Hematopoietic multipotent progenitor cell treated with erythropoietin and hydrocortisone succinate and interleukin-3 and kit ligand, for 15 days (in vitro differentiated cells): ENCODE results near the gene PLEKHH2.

Experiments used
- DNase-seq: peaks from one replicate; pipeline ENCODE4 v3.0.0-alpha.2; 2015; ENCODE audit warnings: low spot score

Gene PLEKHH2

GRCh38 chr2:43763091-43763490, 126.0 kb downstream of the PLEKHH2 start:
- DNase-seq, result no peak

GRCh38 chr2:43764086-43764705, 127.1 kb downstream of the PLEKHH2 start:
- no peak for DNase-seq

GRCh38 chr2:43766006-43766405, 128.9 kb downstream of the PLEKHH2 start:
- no peak for DNase-seq

- DNase-seq, result peak; percentile 90
Measured at GRCh38 chr2:43773876-43774613, 137.0 kb downstream of the PLEKHH2 start, which contains the start of gene DYNC2LI1. Gene DYNC2LI1 (plus strand): TSS chr2:43774039. CDS start chr2:43774139, 100 bp downstream.

GRCh38 chr2:43774617-43775016, 137.6 kb downstream of the PLEKHH2 start:
- no peak for DNase-seq

GRCh38 chr2:43776324-43776723, 139.3 kb downstream of the PLEKHH2 start:
- no peak for DNase-seq

GRCh38 chr2:43777306-43777926, 140.4 kb downstream of the PLEKHH2 start:
- DNase-seq, result no peak

- no peak for DNase-seq
Measured at GRCh38 chr2:43778233-43778632, 141.2 kb downstream of the PLEKHH2 start.

GRCh38 chr2:43787895-43788294, 150.8 kb downstream of the PLEKHH2 start:
- DNase-seq, result no peak

- no peak for DNase-seq
Measured at GRCh38 chr2:43788646-43789045, 151.6 kb downstream of the PLEKHH2 start.

GRCh38 chr2:43790147-43790546, 153.1 kb downstream of the PLEKHH2 start:
- no peak for DNase-seq

GRCh38 chr2:43791035-43791765, 154.1 kb downstream of the PLEKHH2 start:
- DNase-seq, result no peak

GRCh38 chr2:43792653-43793052, 155.6 kb downstream of the PLEKHH2 start:
- DNase-seq, result no peak

- DNase-seq, result no peak
Measured at GRCh38 chr2:43794956-43795355, 157.9 kb downstream of the PLEKHH2 start.

GRCh38 chr2:43796206-43796605, 159.1 kb downstream of the PLEKHH2 start:
- no peak for DNase-seq

GRCh38 chr2:43798300-43798699, 161.2 kb downstream of the PLEKHH2 start:
- no peak for DNase-seq

GRCh38 chr2:43800894-43801293, 163.8 kb downstream of the PLEKHH2 start:
- no peak for DNase-seq

GRCh38 chr2:43802135-43802534, 165.1 kb downstream of the PLEKHH2 start:
- no peak for DNase-seq

- DNase-seq, result no peak
Measured at GRCh38 chr2:43803113-43803512, 166.1 kb downstream of the PLEKHH2 start.

GRCh38 chr2:43806719-43807031, 169.6 kb downstream of the PLEKHH2 start:
- DNase-seq, result no peak

GRCh38 chr2:43810452-43810851, 173.4 kb downstream of the PLEKHH2 start:
- no peak for DNase-seq

GRCh38 chr2:43810888-43811287, 173.8 kb downstream of the PLEKHH2 start:
- no peak for DNase-seq

GRCh38 chr2:43812006-43812405, 174.9 kb downstream of the PLEKHH2 start:
- no peak for DNase-seq
